Astrocyte (in vitro differentiated cells and primary cell): ENCODE results near the gene NBL1. TPM values are rescaled to one million over a fixed set of nuclear protein-coding genes. Genes with fewer than 3 reads are reported as not detected.

Experiments
- DNase-seq: peaks from one replicate; pipeline ENCODE4 v3.0.0-alpha.2; 2010; ENCODE audit warnings: low read depth
- FAIRE-seq: peaks from 2 replicates; lab custom pipeline; 2011; peaks lifted over from hg19 to GRCh38; lab: Jason Lieb, UNC
- H2AFZ ChIP-seq: 2 replicates; pipeline ENCODE4 v1.6.0; 2012; ENCODE audit warnings: low read depth, low read length, inconsistent platforms
- H3K27ac ChIP-seq: 2 replicates; pipeline ENCODE4 v1.5.1; 2011; ENCODE audit warnings: low read depth, low read length, inconsistent platforms
- H3K27me3 ChIP-seq: 2 replicates; pipeline ENCODE4 v1.6.0; 2011; ENCODE audit warnings: low read length, inconsistent platforms; ENCODE audit not compliant: insufficient read depth
- H3K36me3 ChIP-seq: 2 replicates; pipeline ENCODE4 v1.5.1; 2011; ENCODE audit warnings: low read length, inconsistent platforms; ENCODE audit not compliant: insufficient read depth
- H3K4me1 ChIP-seq: 2 replicates; pipeline ENCODE4 v1.5.1; 2011; ENCODE audit warnings: low read length, inconsistent platforms; ENCODE audit not compliant: insufficient read depth
- H3K4me2 ChIP-seq: 2 replicates; pipeline ENCODE4 v1.6.0; 2012; ENCODE audit warnings: low read length, inconsistent platforms
- H3K4me3 ChIP-seq: 2 replicates; pipeline ENCODE4 v1.5.1; 2011; ENCODE audit warnings: low read depth, mild to moderate bottlenecking, low read length, inconsistent platforms; ENCODE audit not compliant: insufficient read depth
- H3K79me2 ChIP-seq: 2 replicates; pipeline ENCODE4 v1.6.0; 2012; ENCODE audit warnings: mild to moderate bottlenecking, low read length, inconsistent platforms; ENCODE audit not compliant: insufficient read depth
- H3K9ac ChIP-seq: 2 replicates; pipeline ENCODE4 v1.6.0; 2012; ENCODE audit warnings: mild to moderate bottlenecking, low read length, inconsistent platforms
- H3K9me3 ChIP-seq: 2 replicates; pipeline ENCODE4 v1.5.1; 2012; ENCODE audit warnings: low read depth, mild to moderate bottlenecking, low read length, inconsistent platforms; ENCODE audit not compliant: insufficient read depth
- H4K20me1 ChIP-seq: 2 replicates; pipeline ENCODE4 v1.6.0; 2012; ENCODE audit warnings: low read length, inconsistent platforms; ENCODE audit not compliant: insufficient read depth
- H3K27ac Mint-ChIP-seq: one replicate; pipeline ENCODE4 v1.8.0; 2021; ENCODE audit warnings: mild to moderate bottlenecking, mixed read lengths; ENCODE audit not compliant: unreplicated experiment
- H3K27me3 Mint-ChIP-seq: one replicate; pipeline ENCODE4 v1.8.0; 2021; ENCODE audit warnings: low read depth, mixed read lengths; ENCODE audit not compliant: unreplicated experiment
- H3K36me3 Mint-ChIP-seq: one replicate; pipeline ENCODE4 v1.8.0; 2021; ENCODE audit warnings: low read depth, mixed read lengths; ENCODE audit not compliant: unreplicated experiment
- H3K4me1 Mint-ChIP-seq: one replicate; pipeline ENCODE4 v1.8.0; 2021; ENCODE audit warnings: low read depth, mixed read lengths; ENCODE audit not compliant: unreplicated experiment
- H3K4me3 Mint-ChIP-seq: one replicate; pipeline ENCODE4 v1.8.0; 2021; ENCODE audit warnings: mild to moderate bottlenecking, moderate library complexity, mixed read lengths; ENCODE audit not compliant: unreplicated experiment
- H3K9me3 Mint-ChIP-seq: one replicate; pipeline ENCODE4 v1.8.0; 2021; ENCODE audit warnings: mild to moderate bottlenecking, mixed read lengths; ENCODE audit not compliant: unreplicated experiment
- EZH2 ChIP-seq: IDR thresholded peaks from 2 replicates; pipeline ENCODE4 v1.6.1; 2012; ENCODE audit warnings: mild to moderate bottlenecking, low read length, inconsistent platforms; ENCODE audit not compliant: insufficient read depth
- total RNA-seq: library from RNA; stranded (reverse); gene quantifications from 2 replicates; pipeline ENCODE4 v1.2.1, GENCODE V29; 2021
- TF ChIP-seq, protein P1 (sequence below): IDR thresholded peaks from 2 replicates; pipeline ENCODE4 v1.5.1; 2011; ENCODE audit warnings: low read depth, mild to moderate bottlenecking, inconsistent platforms, low read length, moderate library complexity; ENCODE audit not compliant: insufficient read depth

Gene NBL1
- total RNA-seq, 1 donor from 2014 or later: 58.3 TPM

GRCh38 chr1:19704247-19705113 is 60.4 kb downstream of the NBL1 start:
- H3K9me3 Mint-ChIP-seq: no peaks in the 10 kb centered on the region

GRCh38 chr1:19705464-19705863 is 61.4 kb downstream of the NBL1 start:
- no peaks in the 10 kb centered on the region for H3K36me3 Mint-ChIP-seq
- H3K9me3 Mint-ChIP-seq: no peaks in the 10 kb centered on the region
- no peak overlapping the region for H3K4me3 Mint-ChIP-seq
- TF ChIP-seq, protein P1, sequence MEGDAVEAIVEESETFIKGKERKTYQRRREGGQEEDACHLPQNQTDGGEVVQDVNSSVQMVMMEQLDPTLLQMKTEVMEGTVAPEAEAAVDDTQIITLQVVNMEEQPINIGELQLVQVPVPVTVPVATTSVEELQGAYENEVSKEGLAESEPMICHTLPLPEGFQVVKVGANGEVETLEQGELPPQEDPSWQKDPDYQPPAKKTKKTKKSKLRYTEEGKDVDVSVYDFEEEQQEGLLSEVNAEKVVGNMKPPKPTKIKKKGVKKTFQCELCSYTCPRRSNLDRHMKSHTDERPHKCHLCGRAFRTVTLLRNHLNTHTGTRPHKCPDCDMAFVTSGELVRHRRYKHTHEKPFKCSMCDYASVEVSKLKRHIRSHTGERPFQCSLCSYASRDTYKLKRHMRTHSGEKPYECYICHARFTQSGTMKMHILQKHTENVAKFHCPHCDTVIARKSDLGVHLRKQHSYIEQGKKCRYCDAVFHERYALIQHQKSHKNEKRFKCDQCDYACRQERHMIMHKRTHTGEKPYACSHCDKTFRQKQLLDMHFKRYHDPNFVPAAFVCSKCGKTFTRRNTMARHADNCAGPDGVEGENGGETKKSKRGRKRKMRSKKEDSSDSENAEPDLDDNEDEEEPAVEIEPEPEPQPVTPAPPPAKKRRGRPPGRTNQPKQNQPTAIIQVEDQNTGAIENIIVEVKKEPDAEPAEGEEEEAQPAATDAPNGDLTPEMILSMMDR: no peak
- no peak for TF ChIP-seq EZH2
- peaks cover 13% of the 10 kb centered on the region for H3K27me3 Mint-ChIP-seq
- H3K27ac Mint-ChIP-seq: no peak overlapping the region
- Histone ChIP-seq H3K9me3 (no peaks in the 10 kb centered on the region), H4K20me1 (no peaks in the 10 kb centered on the region), H2AFZ (no peak overlapping the region), H3K79me2 (no peaks in the 10 kb centered on the region), H3K27me3 (no peaks in the 10 kb centered on the region), H3K4me2 (no peak overlapping the region), H3K4me1 (no peaks in the 10 kb centered on the region), H3K27ac (no peak overlapping the region), H3K4me3 (no peak overlapping the region), H3K9ac (no peak overlapping the region), H3K36me3 (no peaks in the 10 kb centered on the region)
- no peaks in the 10 kb centered on the region for H3K4me1 Mint-ChIP-seq
- no peak for FAIRE-seq
- no peak for DNase-seq

More at GRCh38 chr1:19704247-19705113, 60.4 kb downstream of the NBL1 start:
- H3K36me3 ChIP-seq: no peaks in the 10 kb centered on the region
- no peak overlapping the region for H3K27ac ChIP-seq
- no peak overlapping the region for H3K27ac Mint-ChIP-seq
- peak overlapping the region; percentile 36 for H2AFZ ChIP-seq
- H3K4me2 ChIP-seq: peak overlapping the region; percentile 57
- H3K4me3 Mint-ChIP-seq: peak overlapping the region; percentile 34
- H3K4me1 ChIP-seq: no peaks in the 10 kb centered on the region
- no peaks in the 10 kb centered on the region for H3K4me1 Mint-ChIP-seq
- no peaks in the 10 kb centered on the region for H3K36me3 Mint-ChIP-seq
- no peaks in the 10 kb centered on the region for H3K9me3 ChIP-seq
- H4K20me1 ChIP-seq: no peaks in the 10 kb centered on the region
- no peak overlapping the region for H3K9ac ChIP-seq
- H3K4me3 ChIP-seq: no peak overlapping the region
- H3K79me2 ChIP-seq: no peaks in the 10 kb centered on the region
- peaks cover 16% of the 10 kb centered on the region for H3K27me3 Mint-ChIP-seq
- peak; percentile 37 for DNase-seq
- FAIRE-seq: peak; percentile 13
- TF ChIP-seq EZH2: no peak
- TF ChIP-seq, protein P1: peak; percentile 84
- no peaks in the 10 kb centered on the region for H3K27me3 ChIP-seq

DNA sequence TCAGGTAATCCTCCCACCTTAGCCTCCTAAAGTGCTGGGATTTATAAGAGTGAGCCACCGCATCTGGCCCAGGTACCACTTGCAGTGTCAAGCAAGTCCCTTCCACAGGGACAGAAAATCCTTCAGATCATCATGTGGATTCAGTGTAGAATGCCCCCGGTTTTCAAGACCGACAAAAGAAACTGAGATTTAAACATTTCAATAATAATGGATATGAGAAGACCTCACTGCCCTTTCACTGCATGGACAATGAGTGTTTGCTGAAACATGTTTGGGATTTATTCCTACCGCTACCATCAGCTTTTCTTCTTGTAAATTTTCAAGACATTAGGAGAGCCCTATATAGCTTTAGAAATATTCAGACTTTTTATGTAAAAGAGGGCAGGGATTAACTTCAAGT is 62.0 kb downstream of the NBL1 start:
- Histone ChIP-seq H3K79me2 (no peaks in the 10 kb centered on the region), H2AFZ (no peak overlapping the region), H3K27me3 (no peaks in the 10 kb centered on the region), H4K20me1 (no peaks in the 10 kb centered on the region), H3K9me3 (no peaks in the 10 kb centered on the region), H3K4me3 (no peak overlapping the region), H3K4me2 (no peak overlapping the region), H3K36me3 (no peaks in the 10 kb centered on the region), H3K27ac (no peak overlapping the region), H3K9ac (no peak overlapping the region), H3K4me1 (no peaks in the 10 kb centered on the region)
- DNase-seq (no peak), FAIRE-seq (no peak)
- Mint-ChIP-seq H3K27ac (no peak overlapping the region), H3K4me1 (no peaks in the 10 kb centered on the region), H3K9me3 (no peaks in the 10 kb centered on the region), H3K4me3 (no peak overlapping the region), H3K36me3 (no peaks in the 10 kb centered on the region), H3K27me3 (peaks cover 16% of the 10 kb centered on the region)
- no peak for TF ChIP-seq EZH2
- TF ChIP-seq, protein P1: no peak
